Stimulated activated CD4-positive, alpha-beta T cell treated with anti-CD3 and anti-CD28 coated beads, Interleukin-1b, Interleukin-23, amount 100 ng/mL, for 4 hours (primary cell): ENCODE measurements around the gene TMEM39A.

Experiments
- DNase-seq, 2 donors: peaks; one replicate each; pipeline ENCODE4 v3.0.0-alpha.2; 2020; ENCODE audit warnings: low read depth in 2 of 2

Gene TMEM39A

DNA sequence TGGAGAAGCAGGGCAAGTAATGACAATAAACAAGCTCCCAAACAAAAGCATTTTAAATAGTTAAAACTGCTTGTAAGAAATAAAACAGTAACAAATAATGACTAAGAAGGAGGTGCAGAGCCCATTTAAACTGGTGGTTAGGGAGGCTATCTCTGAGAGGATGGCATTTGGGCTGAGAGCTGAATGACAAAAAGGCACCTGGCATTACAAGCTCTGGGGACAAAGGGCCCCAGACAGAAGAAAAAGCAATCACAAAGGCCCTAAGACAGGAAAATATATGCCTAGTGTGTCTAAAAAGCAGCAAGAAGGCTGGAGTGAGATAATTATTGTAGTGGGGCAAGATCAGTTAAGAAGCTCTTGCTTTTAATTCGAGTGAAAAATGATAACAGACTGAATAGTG is 9.6 kb downstream of the TMEM39A start:
- no peak for DNase-seq

GRCh38 chr3:119444590-119444989 is 18.8 kb downstream of the TMEM39A start:
- no peak for DNase-seq

DNA sequence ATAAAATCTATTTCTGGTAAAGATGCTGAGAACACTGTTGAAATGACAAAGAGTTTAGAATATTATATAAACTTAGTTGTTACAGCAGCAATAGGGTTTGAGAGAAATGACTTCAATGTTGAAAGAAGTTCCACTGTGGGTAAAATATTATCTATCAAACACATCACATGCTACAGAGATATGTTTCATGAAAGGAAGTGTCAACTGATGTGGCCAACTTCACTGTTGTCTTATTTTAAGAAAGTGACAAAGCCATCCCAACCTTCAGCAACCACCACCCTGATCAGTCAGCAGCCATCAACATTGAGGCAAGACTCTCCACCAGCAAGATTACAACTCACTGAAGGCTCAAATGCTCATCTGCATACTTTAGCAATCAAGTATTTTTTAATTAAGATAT is 20.2 kb downstream of the TMEM39A start:
- DNase-seq: no peak

DNA sequence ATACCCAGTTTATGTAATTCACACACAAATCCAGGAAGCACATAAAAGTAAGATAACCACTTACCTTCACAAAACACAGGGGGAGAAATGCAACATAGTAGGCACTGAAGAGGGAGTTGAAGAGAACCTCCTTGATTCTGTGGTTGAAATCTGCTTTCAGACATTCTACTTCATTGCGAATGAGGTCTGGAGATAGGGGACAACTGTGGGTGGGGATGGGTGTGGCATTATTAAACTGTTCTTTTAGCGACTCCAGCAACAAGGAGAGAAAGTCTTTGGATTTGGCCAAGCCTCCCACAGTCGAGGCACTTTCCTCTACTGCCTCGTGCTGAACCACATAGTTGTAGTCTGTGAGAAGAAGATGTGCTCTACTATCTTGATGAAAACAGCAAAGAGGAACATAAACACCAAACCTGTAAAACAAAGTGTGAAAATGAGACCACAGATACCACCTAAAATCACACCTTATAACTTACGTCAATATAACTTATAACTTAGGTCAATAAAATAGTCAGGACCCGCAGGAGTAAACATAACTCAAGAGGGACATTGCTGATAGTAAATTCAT is 25.6 kb downstream of the TMEM39A start:
- DNase-seq: no peak

- no peak for DNase-seq
Observed at GRCh38 chr3:119436977-119437376, 26.4 kb downstream of the TMEM39A start.

GRCh38 chr3:119434703-119435102 is 28.7 kb downstream of the TMEM39A start:
- no peak for DNase-seq

DNA sequence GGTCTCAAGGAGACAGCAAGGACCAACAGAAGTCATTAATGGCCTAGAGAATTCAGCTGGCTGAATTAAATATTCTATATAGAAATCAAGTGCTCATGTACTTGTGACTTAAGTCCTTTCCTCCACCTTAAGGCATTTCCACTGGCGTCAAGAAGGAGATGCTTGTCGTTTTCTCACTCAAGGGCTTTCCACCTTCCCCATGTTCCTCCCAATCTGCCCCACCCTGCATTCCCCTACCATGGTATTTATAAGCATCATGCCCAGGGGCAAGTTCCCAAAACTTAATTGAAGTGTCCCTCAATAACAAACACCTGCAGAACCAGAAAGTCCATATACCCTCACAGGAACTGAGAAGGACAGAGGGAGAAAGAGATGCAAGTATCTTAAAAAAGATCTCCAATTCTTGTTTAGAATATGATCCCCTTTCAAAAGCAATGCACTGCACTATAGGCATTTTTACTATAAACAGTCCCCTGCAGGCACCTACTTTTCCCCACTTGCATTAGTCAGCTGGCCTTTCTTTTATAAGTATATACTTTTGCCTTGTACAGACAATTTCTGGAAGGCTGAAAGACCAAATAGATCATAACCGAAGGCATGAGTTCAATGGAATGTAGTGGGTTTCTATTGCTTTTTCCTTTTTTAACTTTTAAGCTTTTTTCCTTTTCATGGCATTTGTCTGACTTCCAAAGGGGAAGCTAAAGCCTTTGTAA is 29.6 kb downstream of the TMEM39A start:
- DNase-seq: no peak

DNA sequence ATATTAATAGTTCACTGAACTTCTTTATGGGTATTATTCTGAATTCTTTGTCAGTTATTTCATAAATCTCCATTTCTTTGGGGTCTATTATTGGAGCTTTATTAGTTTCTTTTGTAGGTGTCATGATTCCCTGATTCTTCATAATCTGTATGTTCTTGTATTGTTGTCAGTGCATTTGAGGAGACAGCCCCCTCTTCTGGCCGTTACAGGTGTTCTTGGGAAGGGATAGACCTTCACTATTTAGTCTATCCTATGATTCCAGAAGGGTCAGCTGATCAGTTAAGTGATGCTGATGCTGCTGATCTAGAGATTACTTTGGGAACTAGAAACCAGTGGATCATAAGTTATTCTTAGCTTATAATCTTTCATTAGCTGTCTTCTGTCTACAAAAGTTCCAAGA is 34.9 kb downstream of the TMEM39A start:
- DNase-seq: no peak

DNA sequence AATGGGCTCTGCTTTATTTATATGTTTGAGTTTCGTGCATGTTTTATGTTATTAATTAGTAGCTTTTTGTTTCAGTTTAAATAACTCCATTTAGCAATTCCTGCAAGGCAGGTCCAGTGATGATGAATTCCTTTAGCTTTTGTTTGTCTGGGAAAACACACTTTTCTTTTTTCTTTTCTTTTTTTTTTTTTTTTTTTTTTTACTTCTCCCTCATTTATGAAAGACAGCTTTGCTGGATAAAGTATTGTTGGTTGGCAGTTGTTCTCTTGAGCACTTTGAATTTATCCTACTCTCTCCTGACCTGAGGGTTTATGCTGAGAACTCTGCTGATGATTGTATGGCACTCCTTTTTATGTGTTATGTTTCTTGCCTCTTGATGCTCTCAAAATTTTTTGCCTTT is 35.7 kb downstream of the TMEM39A start:
- DNase-seq: no peak

DNA sequence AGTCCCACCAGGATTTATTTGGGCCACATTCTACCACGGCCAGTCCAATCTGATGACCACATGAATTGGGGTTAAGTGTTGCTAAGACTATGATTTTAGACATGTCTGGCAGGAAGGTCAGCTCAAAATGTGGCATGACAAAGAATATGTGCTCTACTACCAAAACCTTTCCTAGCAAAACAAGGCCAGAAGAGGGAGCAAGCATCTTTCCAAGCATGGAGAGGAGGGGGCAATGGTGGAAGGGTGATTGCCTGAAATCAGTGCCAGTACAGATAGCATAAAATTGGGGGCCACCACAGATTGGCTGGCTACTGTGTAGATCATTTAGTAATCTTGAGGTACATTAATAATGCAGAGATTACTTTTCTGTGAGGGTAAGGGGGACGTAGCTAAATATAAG is 43.2 kb downstream of the TMEM39A start:
- DNase-seq: no peak

- no peak for DNase-seq
Observed at GRCh38 chr3:119418641-119419040, 44.8 kb downstream of the TMEM39A start.

DNA sequence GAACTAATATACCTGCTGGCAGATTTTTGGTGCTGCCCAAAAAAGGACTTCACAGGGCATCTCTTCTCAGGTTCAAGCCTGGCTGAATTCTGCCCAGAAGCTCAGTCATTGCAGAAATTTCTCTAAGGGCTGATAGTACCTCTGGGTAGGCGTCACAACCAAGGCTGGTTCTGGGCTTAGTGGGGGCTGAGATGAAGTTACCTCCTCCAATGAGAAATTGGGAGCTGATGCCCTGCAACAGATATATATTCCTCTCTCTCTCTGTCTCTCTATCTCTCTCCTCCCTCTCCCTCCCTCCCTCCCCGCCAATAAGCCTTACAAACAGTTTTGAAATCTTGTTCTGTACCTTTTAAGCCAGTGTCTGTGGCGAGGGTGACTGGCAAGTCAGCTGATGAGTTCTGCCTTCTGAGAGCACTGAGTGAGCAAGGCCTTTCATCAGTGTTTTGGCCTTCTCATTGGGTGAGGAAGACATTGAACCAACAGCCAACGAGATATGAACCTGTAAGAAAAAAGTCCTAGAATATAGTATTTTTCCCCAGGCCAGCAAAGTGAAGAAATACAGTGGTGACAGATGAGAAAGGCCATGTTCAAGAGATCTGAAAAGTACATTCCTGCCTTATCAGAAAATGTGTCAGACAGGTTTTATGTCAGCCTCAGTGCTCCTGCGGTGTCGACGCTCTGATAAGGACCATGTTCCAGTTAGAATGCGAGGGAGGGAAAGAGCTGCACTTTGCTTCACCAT is 45.5 kb downstream of the TMEM39A start:
- DNase-seq: no peak

- no peak for DNase-seq
Observed at GRCh38 chr3:119416873-119417272, 46.5 kb downstream of the TMEM39A start.

DNA sequence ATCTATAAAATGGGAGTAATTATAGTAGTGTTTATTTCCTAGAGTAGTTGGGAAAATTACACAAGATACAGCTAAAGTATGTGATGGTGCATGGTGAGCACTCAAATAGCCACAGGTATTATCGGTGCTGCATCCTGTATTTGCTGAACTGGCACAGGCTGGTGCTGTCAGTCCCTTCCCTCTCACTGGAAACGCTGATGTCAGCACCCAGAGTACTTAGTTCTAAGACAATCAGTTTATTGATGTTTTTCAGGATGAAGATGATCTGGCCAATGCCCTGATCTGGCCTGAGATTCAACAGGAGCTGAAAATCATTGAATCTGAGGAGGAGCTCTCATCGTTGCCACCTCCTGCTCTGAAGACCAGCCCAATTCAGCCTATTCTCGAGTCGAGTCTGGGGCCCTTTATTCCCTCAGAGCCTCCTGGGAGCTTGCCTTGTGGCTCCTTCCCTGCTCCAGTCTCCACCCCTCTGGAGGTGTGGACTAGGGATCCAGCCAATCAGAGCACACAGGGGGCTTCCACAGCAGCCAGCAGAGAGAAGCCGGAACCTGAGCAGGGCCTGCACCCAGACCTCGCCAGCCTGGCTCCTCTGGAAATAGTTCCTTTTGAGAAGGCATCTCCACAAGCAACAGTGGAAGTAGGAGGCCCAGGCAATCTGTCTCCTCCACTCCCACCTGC is 49.7 kb downstream of the TMEM39A start:
- DNase-seq: no peak

DNA sequence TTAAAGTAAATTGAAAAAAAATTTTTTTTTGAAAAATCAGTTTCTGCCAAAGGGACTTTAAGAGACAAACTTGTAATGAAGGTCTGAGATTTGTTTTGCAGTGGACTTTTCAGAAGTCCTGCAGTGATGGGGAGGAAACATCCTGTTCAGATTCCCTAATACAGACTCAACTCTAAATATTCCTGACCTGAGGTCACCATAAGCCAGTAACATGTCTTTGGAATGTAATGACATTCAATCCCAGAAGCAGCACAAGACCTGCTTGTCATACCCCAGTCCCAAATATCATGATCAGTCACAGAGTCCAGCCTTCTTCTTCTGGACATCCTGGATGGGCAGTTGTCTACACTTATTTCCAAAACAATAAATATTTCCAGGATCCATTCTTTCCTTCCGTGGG is 53.6 kb downstream of the TMEM39A start:
- no peak for DNase-seq

GRCh38 chr3:119408243-119408950 is 55.0 kb downstream of the TMEM39A start:
- no peak for DNase-seq

DNA sequence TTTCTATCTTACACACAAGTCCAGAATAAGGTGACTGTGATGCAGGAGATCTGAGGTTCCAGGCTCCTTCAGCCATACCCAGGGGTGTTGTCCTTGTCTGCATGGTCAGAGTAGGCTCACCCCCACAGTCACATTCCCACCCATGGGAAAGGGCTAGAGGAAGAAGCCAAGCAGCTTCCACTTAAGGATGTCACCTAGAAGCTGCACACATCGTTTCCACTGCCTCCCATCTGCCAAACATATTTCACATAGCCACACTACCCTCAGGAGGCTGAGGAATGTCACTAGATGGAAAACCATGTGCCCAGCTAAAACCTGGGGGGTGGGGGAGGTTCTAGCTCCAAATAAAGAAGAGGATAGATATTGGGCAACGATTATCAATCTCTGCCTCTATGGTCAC is 58.1 kb downstream of the TMEM39A start:
- no peak for DNase-seq

- no peak for DNase-seq
Observed at GRCh38 chr3:119403201-119403600, 60.2 kb downstream of the TMEM39A start.

DNA sequence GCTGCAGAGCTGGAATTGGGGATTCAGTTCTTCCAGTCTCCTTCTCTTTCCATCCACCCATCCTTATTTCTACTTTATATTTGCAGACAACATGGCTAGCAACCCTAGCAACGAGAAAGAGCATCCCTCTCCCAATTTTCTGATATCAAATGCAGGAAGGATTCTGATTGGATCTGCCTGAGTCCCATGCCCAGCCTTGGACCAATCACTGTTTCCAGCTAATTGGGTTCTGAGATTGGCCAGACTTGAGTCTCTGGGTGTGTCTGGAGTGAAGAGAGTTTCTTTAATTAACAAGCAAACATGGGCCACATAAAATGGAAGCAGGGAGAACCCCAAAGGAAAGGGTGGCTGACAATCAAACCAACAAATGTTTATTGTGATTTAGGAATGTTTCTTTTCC is 60.6 kb downstream of the TMEM39A start:
- no peak for DNase-seq

GRCh38 chr3:119401503-119402440 is 61.6 kb downstream of the TMEM39A start:
- DNase-seq: no peak

DNA sequence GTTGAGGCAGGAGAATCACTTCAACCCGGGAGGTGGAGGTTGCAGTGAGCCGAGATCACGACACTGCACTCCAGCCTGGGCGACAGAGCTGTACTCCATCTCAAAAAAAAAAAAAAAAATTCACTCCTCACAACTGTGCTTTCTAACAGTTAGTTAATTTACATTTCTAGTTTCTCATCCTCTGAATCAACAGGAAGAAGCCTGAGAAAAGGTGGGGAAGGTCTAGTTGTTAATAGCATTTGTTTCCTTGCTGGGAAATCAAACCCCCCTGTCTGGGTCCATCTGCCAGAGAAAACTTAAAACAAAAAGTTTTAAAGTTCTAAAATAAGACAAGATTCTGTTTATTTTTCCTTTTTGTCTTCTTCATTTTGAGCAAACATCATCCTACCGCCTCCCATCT is 62.3 kb downstream of the TMEM39A start:
- DNase-seq: no peak
